Myocyte (in vitro differentiated cells): ENCODE data around the gene PDGFD. TPM values are rescaled to one million over a fixed set of nuclear protein-coding genes. Genes with fewer than 3 reads are reported as not detected.

Source experiments
- total RNA-seq: library from RNA; depleted of rRNA; stranded (reverse); fragments of >200 nt; gene quantifications from 2 replicates; pipeline ENCODE4 v1.2.3, GENCODE V29; 2014

Gene PDGFD
- total RNA-seq, 1 donor from 2014 or later = 0.08 TPM

Other genes with a start within 250 kb of the PDGFD start
- gene DDI1, start 127.5 kb downstream of the PDGFD start, total RNA-seq = not detected in 2 replicates